ENCODE measurements around the gene FARP2. TPM values are rescaled to one million over a fixed set of nuclear protein-coding genes. Genes with fewer than 3 reads are reported as not detected.

FARP2 gene
- total and polyA plus RNA-seq, 10 of the 15 experiments (the other 5 are each of a cell fraction or from before 2014, with no cell fraction given): 5.5 to 67.5 (median 36.8) TPM

DNA sequence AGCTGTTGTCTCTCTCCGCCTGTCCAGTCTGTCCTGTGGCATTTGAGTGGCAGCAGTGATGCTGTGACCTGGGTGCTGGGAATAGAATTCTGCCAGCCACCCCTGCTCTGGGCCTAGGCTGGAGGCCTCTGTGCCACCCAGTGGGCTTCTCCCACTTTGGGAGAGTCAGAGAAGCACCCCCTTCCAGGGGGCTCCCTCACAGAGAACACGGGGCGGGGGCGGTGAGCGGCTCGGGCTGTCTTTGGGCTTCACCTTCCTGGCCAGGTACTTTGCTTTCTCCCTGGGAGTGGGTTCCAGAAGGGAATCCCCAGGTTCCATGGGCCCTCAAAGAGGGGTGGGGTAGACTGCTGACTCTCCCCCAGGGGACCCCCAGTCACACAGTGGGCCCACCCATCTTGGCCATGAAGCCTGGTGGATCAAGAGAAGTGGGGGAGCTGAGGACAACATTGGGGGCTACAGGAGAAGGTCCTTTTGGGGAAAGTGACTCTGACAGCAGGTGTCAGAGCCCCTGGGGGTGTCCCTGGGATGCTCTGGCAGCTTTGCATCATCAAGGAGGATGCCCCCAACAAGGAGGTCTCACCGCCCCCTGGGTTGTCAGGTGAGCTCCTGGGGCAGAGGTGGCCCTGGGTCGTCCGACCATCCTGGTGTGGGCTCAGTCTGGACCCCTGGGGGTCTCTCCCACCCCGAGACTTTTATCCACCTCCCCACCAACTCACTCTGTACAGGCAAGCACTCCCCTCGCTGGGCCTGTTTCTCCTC, 183.7 kb downstream of the FARP2 start (continued):
- TF ChIP-seq, protein P1, sequence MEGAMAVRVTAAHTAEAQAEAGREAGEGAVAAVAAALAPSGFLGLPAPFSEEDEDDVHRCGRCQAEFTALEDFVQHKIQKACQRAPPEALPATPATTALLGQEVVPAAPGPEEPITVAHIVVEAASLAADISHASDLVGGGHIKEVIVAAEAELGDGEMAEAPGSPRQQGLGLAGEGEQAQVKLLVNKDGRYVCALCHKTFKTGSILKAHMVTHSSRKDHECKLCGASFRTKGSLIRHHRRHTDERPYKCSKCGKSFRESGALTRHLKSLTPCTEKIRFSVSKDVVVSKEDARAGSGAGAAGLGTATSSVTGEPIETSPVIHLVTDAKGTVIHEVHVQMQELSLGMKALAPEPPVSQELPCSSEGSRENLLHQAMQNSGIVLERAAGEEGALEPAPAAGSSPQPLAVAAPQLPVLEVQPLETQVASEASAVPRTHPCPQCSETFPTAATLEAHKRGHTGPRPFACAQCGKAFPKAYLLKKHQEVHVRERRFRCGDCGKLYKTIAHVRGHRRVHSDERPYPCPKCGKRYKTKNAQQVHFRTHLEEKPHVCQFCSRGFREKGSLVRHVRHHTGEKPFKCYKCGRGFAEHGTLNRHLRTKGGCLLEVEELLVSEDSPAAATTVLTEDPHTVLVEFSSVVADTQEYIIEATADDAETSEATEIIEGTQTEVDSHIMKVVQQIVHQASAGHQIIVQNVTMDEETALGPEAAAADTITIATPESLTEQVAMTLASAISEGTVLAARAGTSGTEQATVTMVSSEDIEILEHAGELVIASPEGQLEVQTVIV (IDR thresholded peaks at IDR 0.05; ENCODE audit: borderline replicate concordance, partially characterized antibody): no peak
- no peak for TF ChIP-seq FOS (IDR thresholded peaks at IDR 0.05; ENCODE audit: borderline replicate concordance, extremely low read depth, insufficient read length)

DNA sequence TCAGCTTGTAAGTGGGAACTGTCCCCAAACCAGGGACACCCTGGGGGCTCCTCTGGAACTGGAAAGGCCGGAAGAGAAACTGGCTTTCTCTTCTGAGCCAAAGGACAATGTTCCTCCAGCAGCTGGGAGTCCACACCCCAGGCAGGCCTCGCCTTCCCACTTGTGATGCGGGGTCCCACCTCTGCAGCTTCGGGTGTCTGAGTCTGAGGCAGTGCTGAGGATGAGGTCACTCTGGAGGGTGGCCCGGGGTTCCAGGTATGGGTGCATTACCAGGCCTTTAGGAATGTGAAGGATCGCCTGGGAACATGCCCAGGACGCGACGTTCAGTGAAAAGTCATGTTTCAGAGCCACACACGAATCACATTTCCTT, 184.3 kb downstream of the FARP2 start:
- no peak for DNase-seq (ENCODE audit: low read depth, low spot score)
- Histone ChIP-seq H3K27me3 (replicated peaks in 1 of 2; ENCODE audit: control insufficient read depth in 2 of 2, insufficient read depth in 2 of 2, low read length in 1 of 2) (no peaks in the 10 kb centered on the region), H3K9me3 (replicated peaks; ENCODE audit: control insufficient read depth, insufficient read depth, low read length) (no peaks in the 10 kb centered on the region; the same call in 2 of the 3 replicates), H3K4me2 (ENCODE audit: control insufficient read depth, insufficient read depth) (no peak overlapping the region), H3K4me1 (ENCODE audit: control insufficient read depth, insufficient read depth, low read length) (no peaks in the 10 kb centered on the region), H2AFZ (ENCODE audit: control insufficient read depth, low read depth, low read length) (no peak overlapping the region), H4K20me1 (ENCODE audit: control insufficient read depth, insufficient read depth) (no peaks in the 10 kb centered on the region), H3K79me2 (ENCODE audit: control insufficient read depth, insufficient read depth, low read length) (no peaks in the 10 kb centered on the region), H3K27ac (ENCODE audit: control insufficient read depth, insufficient read depth) (no peak overlapping the region), H3K36me3 (ENCODE audit: control insufficient read depth in 2 of 2, insufficient read depth in 2 of 2, low read length in 1 of 2) (no peaks in the 10 kb centered on the region), H3K9ac (ENCODE audit: control insufficient read depth, insufficient read depth, low read length) (no peak overlapping the region), H3K4me3 (no peak overlapping the region)
- FAIRE-seq: no peak
- POLR2A ChIA-PET: no interaction called here
- SMC1A ChIA-PET (ENCODE audit: uncharacterized antibody, unreplicated experiment): no interaction called here
- RAD21 ChIA-PET (ENCODE audit: unreplicated experiment): no interaction called here
- 77% methylated on average over 10 of the region's 10 CpGs for WGBS (ENCODE audit: insufficient coverage, insufficient replicate concordance, low lambda C conversion rate, missing lambda C conversion rate)
- no peak; the same call in 2 of the 3 replicates for ATAC-seq
- TF ChIP-seq ZSCAN29 (IDR thresholded peaks at IDR 0.05) (no peak), NR2C1 (IDR thresholded peaks at IDR 0.05) (no peak), TCF7 (IDR thresholded peaks at IDR 0.05; ENCODE audit: borderline replicate concordance) (no peak), BCL11A (IDR thresholded peaks at IDR 0.05; ENCODE audit: low read depth, low read length) (no peak), SIX5 (IDR thresholded peaks at IDR 0.05; ENCODE audit: low read depth, low read length, severe bottlenecking) (no peak), SPI1 (IDR thresholded peaks at IDR 0.05; ENCODE audit: borderline replicate concordance, insufficient read depth, low read depth, low read length) (no peak), MEF2A (IDR thresholded peaks at IDR 0.05; ENCODE audit: insufficient read depth, low read depth, low read length) (no peak), POU2F2 (IDR thresholded peaks at IDR 0.05; ENCODE audit: borderline replicate concordance, low read depth, low read length) (no peak), SP1 (IDR thresholded peaks at IDR 0.05; ENCODE audit: low read depth, low read length) (no peak)
- TF ChIP-seq, protein P2, sequence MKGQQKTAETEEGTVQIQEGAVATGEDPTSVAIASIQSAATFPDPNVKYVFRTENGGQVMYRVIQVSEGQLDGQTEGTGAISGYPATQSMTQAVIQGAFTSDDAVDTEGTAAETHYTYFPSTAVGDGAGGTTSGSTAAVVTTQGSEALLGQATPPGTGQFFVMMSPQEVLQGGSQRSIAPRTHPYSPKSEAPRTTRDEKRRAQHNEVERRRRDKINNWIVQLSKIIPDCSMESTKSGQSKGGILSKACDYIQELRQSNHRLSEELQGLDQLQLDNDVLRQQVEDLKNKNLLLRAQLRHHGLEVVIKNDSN (IDR thresholded peaks at IDR 0.05; ENCODE audit: borderline replicate concordance, extremely low read length, insufficient read depth, low read depth, low read length): no peak
- TF ChIP-seq, protein P3, sequence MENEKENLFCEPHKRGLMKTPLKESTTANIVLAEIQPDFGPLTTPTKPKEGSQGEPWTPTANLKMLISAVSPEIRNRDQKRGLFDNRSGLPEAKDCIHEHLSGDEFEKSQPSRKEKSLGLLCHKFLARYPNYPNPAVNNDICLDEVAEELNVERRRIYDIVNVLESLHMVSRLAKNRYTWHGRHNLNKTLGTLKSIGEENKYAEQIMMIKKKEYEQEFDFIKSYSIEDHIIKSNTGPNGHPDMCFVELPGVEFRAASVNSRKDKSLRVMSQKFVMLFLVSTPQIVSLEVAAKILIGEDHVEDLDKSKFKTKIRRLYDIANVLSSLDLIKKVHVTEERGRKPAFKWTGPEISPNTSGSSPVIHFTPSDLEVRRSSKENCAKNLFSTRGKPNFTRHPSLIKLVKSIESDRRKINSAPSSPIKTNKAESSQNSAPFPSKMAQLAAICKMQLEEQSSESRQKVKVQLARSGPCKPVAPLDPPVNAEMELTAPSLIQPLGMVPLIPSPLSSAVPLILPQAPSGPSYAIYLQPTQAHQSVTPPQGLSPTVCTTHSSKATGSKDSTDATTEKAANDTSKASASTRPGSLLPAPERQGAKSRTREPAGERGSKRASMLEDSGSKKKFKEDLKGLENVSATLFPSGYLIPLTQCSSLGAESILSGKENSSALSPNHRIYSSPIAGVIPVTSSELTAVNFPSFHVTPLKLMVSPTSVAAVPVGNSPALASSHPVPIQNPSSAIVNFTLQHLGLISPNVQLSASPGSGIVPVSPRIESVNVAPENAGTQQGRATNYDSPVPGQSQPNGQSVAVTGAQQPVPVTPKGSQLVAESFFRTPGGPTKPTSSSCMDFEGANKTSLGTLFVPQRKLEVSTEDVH (IDR thresholded peaks at IDR 0.05; ENCODE audit: low read depth, partially characterized antibody): no peak
- in situ Hi-C loops (cut with MboI) (no loop called here), intact Hi-C loops (cut with micrococcal nuclease; ENCODE audit: unreplicated experiment) (no loop called here)
- CTCF ChIA-PET: no interaction called here
- BruUV-seq (replicated peaks): no TSS peak

Data from GM12878 (cell line).